ENCODE results near the gene FLNA.

Gene FLNA

DNA sequence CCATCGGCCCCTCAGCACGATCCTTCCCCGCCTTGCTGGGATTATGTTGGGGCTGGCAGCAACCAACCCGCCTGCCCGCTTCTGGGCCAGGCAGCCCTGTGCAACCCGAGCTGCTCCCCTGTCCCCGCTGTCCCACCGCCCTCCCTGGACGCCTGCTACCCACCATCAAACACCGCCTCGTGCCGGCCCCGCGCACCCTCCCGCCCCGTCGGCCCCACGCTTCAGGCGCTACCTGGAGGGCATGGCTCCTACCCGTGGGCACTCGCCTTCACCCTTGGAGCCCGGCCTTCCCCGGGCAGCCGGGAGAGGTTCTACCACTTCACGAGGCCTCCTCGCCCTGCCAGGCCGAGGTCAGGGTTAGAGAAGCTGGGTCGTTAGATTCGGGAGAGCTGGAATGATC, 41.9 kb downstream of the FLNA start:
- no peak overlapping the region for H3K9ac ChIP-seq (ENCODE audit: low read length)
- H3K9me3 ChIP-seq (ENCODE audit: low read length), result no peaks in the 10 kb centered on the region
- H3K27ac ChIP-seq (ENCODE audit: low read depth, low read length, poor library complexity, severe bottlenecking), result no peak overlapping the region
- H4K20me1 ChIP-seq (ENCODE audit: insufficient read depth, low read length), result no peaks in the 10 kb centered on the region
- H2AFZ ChIP-seq (ENCODE audit: low read length), result no peak overlapping the region
- no peaks in the 10 kb centered on the region for H3K27me3 ChIP-seq (ENCODE audit: insufficient read depth, low read length)
- H3K79me2 ChIP-seq (ENCODE audit: insufficient read depth, low read length), result no peaks in the 10 kb centered on the region
- TF ChIP-seq EZH2 (IDR thresholded peaks at IDR 0.05; ENCODE audit: borderline replicate concordance, low read length), result no peak
- TF ChIP-seq, protein P1, sequence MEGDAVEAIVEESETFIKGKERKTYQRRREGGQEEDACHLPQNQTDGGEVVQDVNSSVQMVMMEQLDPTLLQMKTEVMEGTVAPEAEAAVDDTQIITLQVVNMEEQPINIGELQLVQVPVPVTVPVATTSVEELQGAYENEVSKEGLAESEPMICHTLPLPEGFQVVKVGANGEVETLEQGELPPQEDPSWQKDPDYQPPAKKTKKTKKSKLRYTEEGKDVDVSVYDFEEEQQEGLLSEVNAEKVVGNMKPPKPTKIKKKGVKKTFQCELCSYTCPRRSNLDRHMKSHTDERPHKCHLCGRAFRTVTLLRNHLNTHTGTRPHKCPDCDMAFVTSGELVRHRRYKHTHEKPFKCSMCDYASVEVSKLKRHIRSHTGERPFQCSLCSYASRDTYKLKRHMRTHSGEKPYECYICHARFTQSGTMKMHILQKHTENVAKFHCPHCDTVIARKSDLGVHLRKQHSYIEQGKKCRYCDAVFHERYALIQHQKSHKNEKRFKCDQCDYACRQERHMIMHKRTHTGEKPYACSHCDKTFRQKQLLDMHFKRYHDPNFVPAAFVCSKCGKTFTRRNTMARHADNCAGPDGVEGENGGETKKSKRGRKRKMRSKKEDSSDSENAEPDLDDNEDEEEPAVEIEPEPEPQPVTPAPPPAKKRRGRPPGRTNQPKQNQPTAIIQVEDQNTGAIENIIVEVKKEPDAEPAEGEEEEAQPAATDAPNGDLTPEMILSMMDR (IDR thresholded peaks at IDR 0.05; ENCODE audit: low read length), result no peak
- H3K4me2 ChIP-seq (ENCODE audit: low read length), result no peak overlapping the region
- H3K4me1 ChIP-seq (ENCODE audit: insufficient read depth, low read length, severe bottlenecking), result peaks cover 14% of the 10 kb centered on the region
- no peaks in the 10 kb centered on the region for H3K9me2 ChIP-seq (ENCODE audit: low read depth, low read length)
- H3K36me3 ChIP-seq (ENCODE audit: insufficient read depth, low read length), result no peaks in the 10 kb centered on the region
- H3K4me3 ChIP-seq (ENCODE audit: low read depth, low read length, poor library complexity, severe bottlenecking), result no peak overlapping the region
- no peaks in the 10 kb centered on the region for H3F3A ChIP-seq (ENCODE audit: insufficient read depth, low read length)

DNA sequence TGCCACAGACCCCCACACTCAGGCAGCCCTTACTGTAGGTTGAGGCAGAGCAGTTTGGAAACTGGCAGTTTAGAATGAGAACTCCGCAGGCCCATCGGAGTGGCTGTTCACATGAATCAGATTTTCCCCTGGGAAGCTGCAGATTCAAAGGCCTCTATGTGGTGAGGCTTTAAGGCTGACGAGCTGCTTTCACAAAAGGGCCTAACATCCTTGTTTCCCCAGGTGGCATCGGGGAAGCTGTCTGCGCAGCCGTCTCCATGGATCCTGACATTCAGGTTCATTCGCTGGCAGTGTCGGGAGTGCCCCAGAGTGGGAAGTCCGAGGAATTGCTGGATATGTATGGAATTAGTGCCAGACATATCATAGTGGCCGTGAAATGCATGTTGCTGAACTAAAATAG, 45.1 kb downstream of the FLNA start:
- Histone ChIP-seq H3K4me3 (ENCODE audit: low read depth, low read length, poor library complexity, severe bottlenecking) (no peak overlapping the region), H3K4me1 (ENCODE audit: insufficient read depth, low read length, severe bottlenecking) (peaks cover 9% of the 10 kb centered on the region), H3K36me3 (ENCODE audit: insufficient read depth, low read length) (no peaks in the 10 kb centered on the region), H4K20me1 (ENCODE audit: insufficient read depth, low read length) (no peaks in the 10 kb centered on the region), H3K27ac (ENCODE audit: low read depth, low read length, poor library complexity, severe bottlenecking) (no peak overlapping the region), H3K4me2 (ENCODE audit: low read length) (no peak overlapping the region), H3K9ac (ENCODE audit: low read length) (no peak overlapping the region), H3K79me2 (ENCODE audit: insufficient read depth, low read length) (no peaks in the 10 kb centered on the region), H3K9me2 (ENCODE audit: low read depth, low read length) (no peaks in the 10 kb centered on the region), H3K9me3 (ENCODE audit: low read length) (no peaks in the 10 kb centered on the region), H2AFZ (ENCODE audit: low read length) (no peak overlapping the region), H3F3A (ENCODE audit: insufficient read depth, low read length) (no peaks in the 10 kb centered on the region), H3K27me3 (ENCODE audit: insufficient read depth, low read length) (no peaks in the 10 kb centered on the region)
- TF ChIP-seq EZH2 (IDR thresholded peaks at IDR 0.05; ENCODE audit: borderline replicate concordance, low read length), result no peak
- TF ChIP-seq, protein P1 (IDR thresholded peaks at IDR 0.05; ENCODE audit: low read length), result no peak

DNA sequence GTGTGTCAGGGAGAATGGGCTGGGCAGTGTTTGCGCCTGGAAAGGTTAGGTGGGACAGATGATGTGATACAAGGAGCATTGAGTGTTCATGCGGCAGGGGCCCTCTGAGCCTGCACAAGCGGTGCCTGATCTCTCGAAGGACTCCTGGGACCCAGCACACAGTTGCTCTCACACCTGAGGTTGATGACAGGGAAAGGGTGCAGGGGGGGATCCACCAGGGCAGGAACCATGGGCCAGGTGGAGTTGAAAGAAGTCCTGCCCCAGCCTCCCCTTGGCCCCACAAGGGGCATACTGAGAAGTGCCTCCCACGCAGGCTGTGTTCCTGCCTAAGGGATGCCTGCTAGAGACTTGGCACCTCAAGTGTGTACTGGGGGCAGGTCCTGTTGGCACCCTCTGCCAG, 45.8 kb downstream of the FLNA start:
- Histone ChIP-seq H3F3A (ENCODE audit: insufficient read depth, low read length) (no peaks in the 10 kb centered on the region), H3K27me3 (ENCODE audit: insufficient read depth, low read length) (no peaks in the 10 kb centered on the region), H3K36me3 (ENCODE audit: insufficient read depth, low read length) (no peaks in the 10 kb centered on the region), H3K4me1 (ENCODE audit: insufficient read depth, low read length, severe bottlenecking) (peaks cover 3% of the 10 kb centered on the region), H3K9ac (ENCODE audit: low read length) (no peak overlapping the region), H3K79me2 (ENCODE audit: insufficient read depth, low read length) (no peaks in the 10 kb centered on the region), H2AFZ (ENCODE audit: low read length) (no peak overlapping the region), H3K9me3 (ENCODE audit: low read length) (no peaks in the 10 kb centered on the region), H4K20me1 (ENCODE audit: insufficient read depth, low read length) (no peaks in the 10 kb centered on the region), H3K4me2 (ENCODE audit: low read length) (no peak overlapping the region), H3K27ac (ENCODE audit: low read depth, low read length, poor library complexity, severe bottlenecking) (no peak overlapping the region), H3K4me3 (ENCODE audit: low read depth, low read length, poor library complexity, severe bottlenecking) (no peak overlapping the region), H3K9me2 (ENCODE audit: low read depth, low read length) (no peaks in the 10 kb centered on the region)
- no peak for TF ChIP-seq EZH2 (IDR thresholded peaks at IDR 0.05; ENCODE audit: borderline replicate concordance, low read length)
- TF ChIP-seq, protein P1 (IDR thresholded peaks at IDR 0.05; ENCODE audit: low read length), result no peak

Data from OCI-LY1 (cell line).